SK-N-SH (cell line): ENCODE results near the gene UBXN10. TPM values are rescaled to one million over a fixed set of nuclear protein-coding genes. Genes with fewer than 3 reads are reported as not detected.
"Not testable (repeated sequence)": the region's sequence is repeated elsewhere in the genome, so short reads cannot be mapped to it uniquely, and the experiment has no call there.

Experiments
- CTCF ChIA-PET: fragments of 300-600, 350-600 bp; formaldehyde crosslinking; extraction: SDS; loops from one replicate; lab custom pipeline; 2021; lab: Yijun Ruan, JAX
- POLR2A ChIA-PET: fragments of 350-600 bp; sonication (Branson Sonifier 250); formaldehyde crosslinking; extraction: SDS; loops from one replicate; lab custom pipeline; 2020; ENCODE audit warnings: antibody characterized with exemption, inconsistent platforms; lab: Yijun Ruan, JAX
- DNase-seq: peaks from one replicate; pipeline ENCODE4 v3.0.0; 2012
- H2AFZ ChIP-seq: fragments of 200-600 bp; sonication (generic); 2 replicates; pipeline ENCODE4 v1.8.1; 2016; ENCODE audit warnings: antibody characterized with exemption, mild to moderate bottlenecking, low read depth
- H3F3A ChIP-seq: fragments of 200-600 bp; sonication (generic); replicated peaks from 2 replicates; pipeline ENCODE3; 2016; ENCODE audit warnings: antibody characterized with exemption, mild to moderate bottlenecking; ENCODE audit not compliant: insufficient read depth
- H3K27ac ChIP-seq, 2 experiments: fragments of 200-500 bp in 1 of 2; fragments of 200-600 bp in 1 of 2; sonication (Bioruptor generic) in 1 of 2; sonication (generic), shearing (Covaris generic) in 1 of 2; 2 replicates each; pipeline versions ENCODE4 v1.5.1 to v1.6.1; 2014 to 2016; ENCODE audit warnings: low read depth in 2 of 2, inconsistent platforms in 1 of 2, low read length in 1 of 2, mild to moderate bottlenecking in 1 of 2, mixed read lengths in 1 of 2
- H3K27me3 ChIP-seq: fragments of 200-600 bp; sonication (generic), shearing (Covaris generic); 2 replicates; pipeline ENCODE4 v1.6.1; 2016; ENCODE audit warnings: mixed run types; ENCODE audit not compliant: insufficient read depth
- H3K36me3 ChIP-seq, 2 experiments: fragments of 200-500 bp in 1 of 2; fragments of 200-600 bp in 1 of 2; sonication (Bioruptor generic) in 1 of 2; sonication (generic) in 1 of 2; replicated peaks in 1 of 2; 2 replicates each; pipeline versions ENCODE3 to v1.5.1; 2014 to 2016; ENCODE audit warnings: low read length in 1 of 2, mild to moderate bottlenecking in 1 of 2; ENCODE audit not compliant: insufficient read depth in 2 of 2, control insufficient read depth in 1 of 2
- H3K4me1 ChIP-seq, 2 experiments: fragments of 200-500 bp in 1 of 2; fragments of 200-600 bp in 1 of 2; sonication (Bioruptor generic) in 1 of 2; sonication (generic), shearing (Covaris generic) in 1 of 2; 2 replicates each; pipeline versions ENCODE4 v1.5.1 to v1.6.1; 2014 to 2016; ENCODE audit warnings: low read depth in 1 of 2, low read length in 1 of 2, mixed run types in 1 of 2; ENCODE audit not compliant: insufficient read depth in 2 of 2, control insufficient read depth in 1 of 2
- H3K4me2 ChIP-seq: fragments of 200-600 bp; sonication (generic), shearing (Covaris generic); 2 replicates; pipeline ENCODE4 v1.6.1; 2017; ENCODE audit warnings: mixed run types
- H3K4me3 ChIP-seq, 2 experiments: fragments of 200-500 bp in 1 of 2; fragments of 200-600 bp in 1 of 2; sonication (Bioruptor generic) in 1 of 2; sonication (generic), shearing (Covaris generic) in 1 of 2; 2 replicates each; pipeline versions ENCODE4 v1.5.1 to v1.8.1; 2014 to 2016; ENCODE audit warnings: low read depth in 2 of 2, inconsistent platforms in 1 of 2, low read length in 1 of 2, mild to moderate bottlenecking in 1 of 2, mixed read lengths in 1 of 2, moderate library complexity in 1 of 2
- H3K79me2 ChIP-seq: fragments of 200-600 bp; sonication (generic); 2 replicates; pipeline ENCODE4 v1.8.1; 2017; ENCODE audit warnings: mild to moderate bottlenecking; ENCODE audit not compliant: insufficient read depth
- H3K9ac ChIP-seq: fragments of 200-600 bp; sonication (generic); 2 replicates; pipeline ENCODE4 v1.6.1; 2017; ENCODE audit warnings: mixed run types
- H3K9me2 ChIP-seq: fragments of 200-600 bp; sonication (generic); 2 replicates; pipeline ENCODE4 v1.6.1; 2017; ENCODE audit warnings: mixed run types
- H3K9me3 ChIP-seq: fragments of 200-600 bp; sonication (generic); 2 replicates; pipeline ENCODE4 v1.6.1; 2017; ENCODE audit warnings: mixed run types, mild to moderate bottlenecking, moderate library complexity
- H4K20me1 ChIP-seq: fragments of 200-600 bp; sonication (generic); 2 replicates; pipeline ENCODE4 v1.6.1; 2017; ENCODE audit warnings: mild to moderate bottlenecking, mixed run types; ENCODE audit not compliant: insufficient read depth
- CTCF ChIP-seq: fragments of 200-600 bp; sonication (generic); IDR thresholded peaks from 2 replicates; pipeline ENCODE4 v1.6.1; 2017; ENCODE audit warnings: antibody characterized with exemption, mild to moderate bottlenecking, moderate library complexity
- ELF1 ChIP-seq: IDR thresholded peaks from 2 replicates; pipeline ENCODE4 v1.4.0; 2012
- FOSL2 ChIP-seq: IDR thresholded peaks from 2 replicates; pipeline ENCODE4 v1.4.0; 2012; ENCODE audit warnings: low read depth, mild to moderate bottlenecking, moderate library complexity, borderline replicate concordance
- GABPA ChIP-seq: IDR thresholded peaks from 2 replicates; pipeline ENCODE4 v1.4.0; 2012; ENCODE audit warnings: low read depth, mild to moderate bottlenecking
- GATA2 ChIP-seq: sonication (generic); formaldehyde crosslinking; IDR thresholded peaks from 2 replicates; pipeline ENCODE4 v1.5.0; 2020; ENCODE audit warnings: mild to moderate bottlenecking, missing genetic modification reagents
- MXI1 ChIP-seq: IDR thresholded peaks from 2 replicates; pipeline ENCODE4 v1.6.1; 2012; ENCODE audit warnings: mild to moderate bottlenecking, low read depth, low read length, improper control_type of control experiment
- POLR2AphosphoS5 ChIP-seq: IDR thresholded peaks from 2 replicates; pipeline ENCODE4 v1.6.1; 2012; ENCODE audit warnings: low read depth, low read length
- RAD21 ChIP-seq: IDR thresholded peaks from 2 replicates; pipeline ENCODE4 v1.6.1; 2012; ENCODE audit warnings: mild to moderate bottlenecking, low read length
- RCOR1 ChIP-seq: fragments of 150-350 bp; IDR thresholded peaks from 2 replicates; pipeline ENCODE4 v1.6.1; 2017; ENCODE audit warnings: antibody characterized with exemption, low read length
- SMC3 ChIP-seq: IDR thresholded peaks from 2 replicates; pipeline ENCODE4 v1.6.1; 2012; ENCODE audit warnings: low read depth, low read length, improper control_type of control experiment
- USF1 ChIP-seq: IDR thresholded peaks from 2 replicates; pipeline ENCODE4 v1.4.0; 2012; ENCODE audit warnings: low read depth, borderline replicate concordance
- WGBS: methylation state at CpG from one replicate; pipeline ENCODE4 v1.1.6; 2017; ENCODE audit warnings: low lambda C conversion rate; 5-methylcytosine and 5-hydroxymethylcytosine counted together
- polyA plus RNA-seq, 3 experiments: library from polyadenylated mRNA; depleted of rRNA; stranded (reverse); fragments of >200 nt; gene quantifications; 2 replicates each; pipeline ENCODE4 v1.2.3, GENCODE V29; 2012

The UBXN10 gene
- polyA plus RNA-seq, 1 of the 3 experiments (the other 2 are of a cell fraction) = not detected

- not testable (repeated sequence) for H3K36me3 ChIP-seq
- TF ChIP-seq GATA2 (CRISPR knock-in tag) = peak; percentile 28; the same call in 1 of the 2 replicates
- TF ChIP-seq, all 33 proteins: peak for 1; not testable (repeated sequence) for 32
- H3K9me3 ChIP-seq, H3F3A ChIP-seq, POLR2A ChIA-PET, H2AFZ ChIP-seq, H3K4me2 ChIP-seq, DNase-seq, H4K20me1 ChIP-seq, H3K4me3 ChIP-seq, H3K27ac ChIP-seq, H3K9me2 ChIP-seq, H3K79me2 ChIP-seq, H3K9ac ChIP-seq: not testable (repeated sequence)
- Histone ChIP-seq H3K27me3 (peaks cover 20% of the 10 kb centered on the region; the same call in 1 of the 2 replicates), H3K4me1 (peaks cover 0 to 11% of the 10 kb centered on the region in 2 experiments; a peak in 2 of 4 replicates)
- CTCF ChIA-PET = interaction anchor here (0.9 to 3.8 kb wide), 6 partner anchors 15 to 133 kb away, joined by 3 to 23 read pairs (median 6); no protein-coding TSS in a partner anchor
- WGBS = 52% methylated on average over 7 of the region's 7 CpGs
Measured at GRCh38 chr1:20232564-20232963, 46.7 kb downstream of the UBXN10 start.

GRCh38 chr1:20233394-20233793 lies 47.5 kb downstream of the UBXN10 start:
- Histone ChIP-seq H3K9me3 (no peaks in the 10 kb centered on the region), H4K20me1 (no peaks in the 10 kb centered on the region), H3F3A (no peaks in the 10 kb centered on the region), H3K27ac (no peak overlapping the region), H3K4me1 (peaks cover 0 to 13% of the 10 kb centered on the region in 2 experiments; a peak in 2 of 4 replicates), H3K4me3 (no peak overlapping the region), H2AFZ (no peak overlapping the region), H3K36me3 (no peaks in the 10 kb centered on the region), H3K9ac (no peak overlapping the region), H3K9me2 (no peaks in the 10 kb centered on the region), H3K79me2 (no peaks in the 10 kb centered on the region), H3K27me3 (peaks cover 12% of the 10 kb centered on the region; the same call in 1 of the 2 replicates), H3K4me2 (no peak overlapping the region)
- POLR2A ChIA-PET = no interaction called here
- WGBS = 18% methylated on average over 3 of the region's 3 CpGs
- DNase-seq = peak; percentile 55
- CTCF ChIA-PET = interaction anchor here (0.6 to 3.8 kb wide), 24 partner anchors 9 to 258 kb away, joined by 3 to 23 read pairs (median 4); no protein-coding TSS in a partner anchor
- TF ChIP-seq GABPA (no peak), RAD21 (peak; percentile 55), CTCF (peak; percentile 52), SMC3 (peak; percentile 22; the same call in 1 of the 2 replicates)

- H2AFZ ChIP-seq = no peak overlapping the region
Measured at GRCh38 chr1:20233866-20234265, 48.0 kb downstream of the UBXN10 start.

More at GRCh38 chr1:20233866-20234265, 48.0 kb downstream of the UBXN10 start:
- Histone ChIP-seq H4K20me1 (no peaks in the 10 kb centered on the region), H3K36me3 (no peaks in the 10 kb centered on the region), H3K79me2 (no peaks in the 10 kb centered on the region), H3K9me2 (no peaks in the 10 kb centered on the region), H3K9me3 (no peaks in the 10 kb centered on the region), H3K4me1 (peaks cover 0 to 13% of the 10 kb centered on the region in 2 experiments; a peak in 2 of 4 replicates), H3K4me3 (no peak overlapping the region), H3K27me3 (peaks cover 7% of the 10 kb centered on the region; the same call in 1 of the 2 replicates), H3K4me2 (no peak overlapping the region), H3K9ac (no peak overlapping the region), H3F3A (no peaks in the 10 kb centered on the region), H3K27ac (no peak overlapping the region; a peak in 1 of 4 replicates)
- DNase-seq = peak; percentile 69
- ChIA-PET POLR2A (no interaction called here), CTCF (interaction anchor here (0.6 to 3.8 kb wide), 23 partner anchors 8 to 259 kb away, joined by 3 to 23 read pairs (median 4); no protein-coding TSS in a partner anchor)
- no peak for TF ChIP-seq GABPA
- no peak for TF ChIP-seq RCOR1
- TF ChIP-seq POLR2AphosphoS5 = no peak
- TF ChIP-seq FOSL2 = no peak
- peak; percentile 64; the same call in 1 of the 2 replicates for TF ChIP-seq MXI1
- no peak for TF ChIP-seq USF1
- TF ChIP-seq ELF1 = no peak
- WGBS = 21% methylated on average over 5 of the region's 6 CpGs
